GM19395 (cell line): ENCODE measurements around the gene HSF5.

ENCODE experiments used
- ATAC-seq: cut with Tn5 transposase; IDR thresholded peaks from one replicate; pipeline ENCODE4 v1.9.1; 2021; ENCODE audit warnings: mild to moderate bottlenecking, moderate library complexity; ENCODE audit not compliant: unreplicated experiment

Gene HSF5

GRCh38 chr17:58487589-58488427 lies at the start of gene HSF5:
Gene HSF5, minus strand, starts transcription at chr17:58488408. Its CDS starts 134 bp downstream, at chr17:58488274.
- ATAC-seq: no peak

GRCh38 chr17:58537266-58537665 lies 49.1 kb upstream of the HSF5 start:
- no peak for ATAC-seq

GRCh38 chr17:58536542-58536941 lies 48.3 kb upstream of the HSF5 start:
- ATAC-seq: no peak

GRCh38 chr17:58535431-58535830 lies 47.2 kb upstream of the HSF5 start:
- ATAC-seq: no peak

- no peak for ATAC-seq
Observed at GRCh38 chr17:58534901-58535421, 46.8 kb upstream of the HSF5 start.

- no peak for ATAC-seq
Observed at GRCh38 chr17:58534331-58534730, 46.1 kb upstream of the HSF5 start.

GRCh38 chr17:58533616-58534188 lies 45.5 kb upstream of the HSF5 start:
- no peak for ATAC-seq

- ATAC-seq: no peak
Observed at GRCh38 chr17:58532555-58532951, 44.3 kb upstream of the HSF5 start.

GRCh38 chr17:58531661-58532554 lies 43.7 kb upstream of the HSF5 start:
- no peak for ATAC-seq

- no peak for ATAC-seq
Observed at GRCh38 chr17:58531122-58531521, 42.9 kb upstream of the HSF5 start.

- ATAC-seq: no peak
Observed at GRCh38 chr17:58530655-58531054, 42.4 kb upstream of the HSF5 start.

GRCh38 chr17:58529275-58529674 lies 41.1 kb upstream of the HSF5 start:
- ATAC-seq: no peak

- no peak for ATAC-seq
Observed at GRCh38 chr17:58528443-58528842, 40.2 kb upstream of the HSF5 start.

- no peak for ATAC-seq
Observed at GRCh38 chr17:58527949-58528348, 39.7 kb upstream of the HSF5 start.

GRCh38 chr17:58527306-58527705 lies 39.1 kb upstream of the HSF5 start:
- ATAC-seq: no peak

- no peak for ATAC-seq
Observed at GRCh38 chr17:58525239-58525638, 37.0 kb upstream of the HSF5 start.

GRCh38 chr17:58521680-58522079 lies 33.5 kb upstream of the HSF5 start:
- ATAC-seq: no peak

GRCh38 chr17:58520843-58521430 lies 32.7 kb upstream of the HSF5 start:
- ATAC-seq: no peak

- peak; percentile 76 for ATAC-seq
Observed at GRCh38 chr17:58517928-58518609, 29.9 kb upstream of the HSF5 start.

- no peak for ATAC-seq
Observed at GRCh38 chr17:58517378-58517927, 29.2 kb upstream of the HSF5 start.
